Liver (tissue), 9 donors: Measurements from ENCODE around the gene TMEM178A. TPM values are rescaled to one million over a fixed set of nuclear protein-coding genes. Genes with fewer than 3 reads are reported as not detected.

ENCODE experiments used
- DNase-seq: peaks from one replicate; pipeline ENCODE4 v3.0.0-alpha.2; 2017; ENCODE audit warnings: low spot score
- H3K27ac ChIP-seq, 2 donors: one replicate each; pipeline ENCODE4 v1.7.0; 2013; ENCODE audit warnings: inconsistent platforms in 2 of 2, low read length in 2 of 2, control low read depth in 1 of 2, low read depth in 1 of 2, mild to moderate bottlenecking in 1 of 2
- H3K27me3 ChIP-seq, 4 donors: one replicate each; pipeline versions ENCODE4 v1.6.1 to v1.7.0; 2013; ENCODE audit warnings: low read length in 3 of 4, inconsistent platforms in 1 of 4, mild to moderate bottlenecking in 1 of 4, moderate library complexity in 1 of 4; ENCODE audit not compliant: control insufficient read depth in 4 of 4, insufficient read depth in 4 of 4
- H3K36me3 ChIP-seq, 4 donors: one replicate each; pipeline versions ENCODE4 v1.6.1 to v1.7.0; 2013; ENCODE audit warnings: low read length in 3 of 4, mild to moderate bottlenecking in 3 of 4, low read depth in 1 of 4, moderate library complexity in 1 of 4; ENCODE audit not compliant: control insufficient read depth in 4 of 4, insufficient read depth in 3 of 4
- H3K4me1 ChIP-seq, 4 donors: one replicate each; pipeline versions ENCODE4 v1.6.1 to v1.7.0; 2013; ENCODE audit warnings: low read length in 3 of 4, mild to moderate bottlenecking in 3 of 4, moderate library complexity in 1 of 4; ENCODE audit not compliant: control insufficient read depth in 4 of 4, insufficient read depth in 4 of 4
- H3K4me3 ChIP-seq, 3 donors: one replicate each; pipeline versions ENCODE4 v1.6.1 to v1.7.0; 2013; ENCODE audit warnings: low read length in 3 of 3, control low read depth in 1 of 3, low read depth in 1 of 3, mild to moderate bottlenecking in 1 of 3
- H3K9ac ChIP-seq, 2 donors: one replicate each; pipeline ENCODE4 v1.7.0; 2013; ENCODE audit warnings: low read length in 2 of 2, mild to moderate bottlenecking in 2 of 2, moderate library complexity in 2 of 2, control low read depth in 1 of 2, low read depth in 1 of 2
- H3K9me3 ChIP-seq, 4 donors: one replicate each; pipeline versions ENCODE4 v1.6.1 to v1.7.0; 2013; ENCODE audit warnings: low read length in 3 of 4; ENCODE audit not compliant: control insufficient read depth in 4 of 4
- ATF3 ChIP-seq: IDR thresholded peaks from 2 replicates; pipeline ENCODE4 v1.6.1; 2016; ENCODE audit warnings: antibody characterized with exemption
- CTCF ChIP-seq: fragments of 150-350 bp; IDR thresholded peaks from 2 replicates; pipeline ENCODE4 v1.5.1; 2017; ENCODE audit warnings: improper control_type of control experiment, low read depth, low read length; ENCODE audit not compliant: missing input control
- EGR1 ChIP-seq, 2 donors: IDR thresholded peaks; 2 replicates each; pipeline ENCODE4 v1.6.1; 2016 to 2018; ENCODE audit warnings: antibody characterized with exemption in 2 of 2, low read depth in 2 of 2
- FOXA1 ChIP-seq: IDR thresholded peaks from 2 replicates; pipeline ENCODE4 v1.6.1; 2016; ENCODE audit warnings: antibody characterized with exemption
- FOXA2 ChIP-seq: IDR thresholded peaks from 2 replicates; pipeline ENCODE4 v1.6.1; 2016; ENCODE audit warnings: antibody characterized with exemption
- GABPA ChIP-seq, 2 donors: IDR thresholded peaks in 1 of 2; conservative IDR thresholded peaks in 1 of 2; 2 replicates each; pipeline ENCODE4 v1.6.1; 2016; ENCODE audit warnings: antibody characterized with exemption in 2 of 2, mild to moderate bottlenecking in 1 of 2, moderate library complexity in 1 of 2
- HNF4A ChIP-seq, 2 donors: conservative IDR thresholded peaks; 2 replicates each; pipeline ENCODE4 v1.6.1; 2016; ENCODE audit warnings: antibody characterized with exemption in 2 of 2, mild to moderate bottlenecking in 2 of 2
- HNF4G ChIP-seq: IDR thresholded peaks from 2 replicates; pipeline ENCODE4 v1.6.1; 2016; ENCODE audit warnings: antibody characterized with exemption
- MAX ChIP-seq: IDR thresholded peaks from 2 replicates; pipeline ENCODE4 v1.6.1; 2016; ENCODE audit warnings: antibody characterized with exemption
- NR2F2 ChIP-seq: IDR thresholded peaks from 2 replicates; pipeline ENCODE4 v1.6.1; 2016; ENCODE audit warnings: antibody characterized with exemption
- RAD21 ChIP-seq, 2 donors: IDR thresholded peaks; 2 replicates each; pipeline ENCODE4 v1.6.1; 2016; ENCODE audit warnings: antibody characterized with exemption in 2 of 2, mild to moderate bottlenecking in 2 of 2
- REST ChIP-seq: IDR thresholded peaks from 2 replicates; pipeline ENCODE4 v1.6.1; 2016; ENCODE audit warnings: antibody characterized with exemption, mild to moderate bottlenecking
- SP1 ChIP-seq: IDR thresholded peaks from 2 replicates; pipeline ENCODE4 v1.6.1; 2018; ENCODE audit warnings: antibody characterized with exemption, mild to moderate bottlenecking
- TAF1 ChIP-seq: conservative IDR thresholded peaks from 2 replicates; pipeline ENCODE4 v1.6.1; 2016; ENCODE audit warnings: antibody characterized with exemption, mild to moderate bottlenecking
- YY1 ChIP-seq: IDR thresholded peaks from 2 replicates; pipeline ENCODE4 v1.6.1; 2016; ENCODE audit warnings: antibody characterized with exemption, mild to moderate bottlenecking
- ZBTB33 ChIP-seq: IDR thresholded peaks from 2 replicates; pipeline ENCODE4 v1.6.1; 2016; ENCODE audit warnings: antibody characterized with exemption
- WGBS: extraction: QIAGEN DNeasy Blood & Tissue Kit; methylation state at CpG from one replicate; pipeline ENCODE4 v1.1.7; 2013; 5-methylcytosine and 5-hydroxymethylcytosine counted together
- polyA plus RNA-seq, 2 donors: library from polyadenylated mRNA; stranded (reverse) in 1 of 2; unstranded in 1 of 2; fragments of 200-250 nt in 1 of 2; fragments of >200 nt in 1 of 2; fragmentation: Nextera tagmentation in 1 of 2; extraction: Ambion mirVana in 1 of 2; gene quantifications; one replicate each; pipeline versions ENCODE4 v1.2.1 to v1.2.3, GENCODE V29; 2013 to 2015
- total RNA-seq, 2 donors: library from RNA; depleted of rRNA; stranded (reverse); fragments of >200 nt; gene quantifications; one replicate each; pipeline ENCODE4 v1.2.3, GENCODE V29; 2014
- donor health status: healthy.
- donor health status: healthy.
- donor health status: healthy.
- donor health status: healthy.
- donor health status: healthy.

The TMEM178A gene
- total and polyA plus RNA-seq, 4 donors, result 0.21 to 0.64 (median 0.49) TPM

- Histone ChIP-seq H3K4me3 (no peak overlapping the region), H3K27me3 (no peaks in the 10 kb centered on the region), H3K9ac (no peak overlapping the region), H3K4me1 (no peaks in the 10 kb centered on the region), H3K27ac (no peak overlapping the region), H3K36me3 (peaks cover 0 to 12% (median 2%) of the 10 kb centered on the region in 4 donors), H3K9me3 (no peaks in the 10 kb centered on the region)
- DNase-seq, result no peak
- 96% methylated on average over 2 of the region's 2 CpGs for WGBS
- TF ChIP-seq CTCF, result peak; percentile 49
- no peak for TF ChIP-seq EGR1 (IDR thresholded peaks at IDR 0.05; ENCODE audit: low read depth in 2 of 2)
- no peak for TF ChIP-seq YY1
- no peak for TF ChIP-seq TAF1
- TF ChIP-seq RAD21 (IDR thresholded peaks at IDR 0.05), result peak; percentile 61 to 70
- TF ChIP-seq FOXA2, result no peak
These were observed 65.1 kb downstream of the TMEM178A start for GRCh38 chr2:39730685-39731302.

GRCh38 chr2:39731546-39731945 lies 65.8 kb downstream of the TMEM178A start:
- DNase-seq, result no peak
- H3K4me3 ChIP-seq, result no peak overlapping the region
- no peak overlapping the region for H3K27ac ChIP-seq
- H3K36me3 ChIP-seq, result peaks cover 0 to 16% (median 4%) of the 10 kb centered on the region in 4 donors
- no peaks in the 10 kb centered on the region for H3K27me3 ChIP-seq
- H3K9ac ChIP-seq, result no peak overlapping the region
- no peaks in the 10 kb centered on the region for H3K9me3 ChIP-seq
- TF ChIP-seq TAF1 (no peak), EGR1 (IDR thresholded peaks at IDR 0.05; ENCODE audit: low read depth in 2 of 2) (no peak), RAD21 (IDR thresholded peaks at IDR 0.05) (no peak), SP1 (no peak), FOXA1 (no peak), ATF3 (no peak), REST (no peak), HNF4A (conservative IDR thresholded peaks at IDR 0.05) (no peak), HNF4G (no peak), ZBTB33 (no peak), MAX (no peak), CTCF (no peak), FOXA2 (no peak), GABPA (IDR thresholded peaks at IDR 0.05 in 1 of 2, conservative IDR thresholded peaks at IDR 0.05 in 1 of 2) (no peak), YY1 (no peak), NR2F2 (no peak)
- 93% methylated on average over 3 of the region's 3 CpGs for whole genome bisulfite sequencing
- no peaks in the 10 kb centered on the region for H3K4me1 ChIP-seq
